SU-DHL-6 (cell line): ENCODE data around the gene HOXA11.

Experiments
- H2AFZ ChIP-seq: fragments of 200-600 bp; sonication (generic); 2 replicates; pipeline ENCODE4 v1.6.1; 2014; ENCODE audit warnings: low read depth, mild to moderate bottlenecking, moderate library complexity, mixed read lengths, antibody characterized with exemption, low read length; ENCODE audit not compliant: severe bottlenecking
- H3F3A ChIP-seq: fragments of 200-600 bp; shearing (Covaris generic); 2 replicates; pipeline ENCODE4 v1.6.0; 2016; ENCODE audit warnings: antibody characterized with exemption, mild to moderate bottlenecking; ENCODE audit not compliant: insufficient read depth
- H3K27ac ChIP-seq: fragments of 200-600 bp; sonication (generic); 2 replicates; pipeline ENCODE4 v1.5.1; 2016; ENCODE audit warnings: low read depth, mild to moderate bottlenecking, low read length, moderate library complexity, mixed read lengths
- H3K27me3 ChIP-seq: fragments of 200-600 bp; sonication (generic), shearing (Covaris generic); 2 replicates; pipeline ENCODE4 v1.6.0; 2014; ENCODE audit warnings: mild to moderate bottlenecking, low read length
- H3K36me3 ChIP-seq: fragments of 200-600 bp; sonication (generic); 2 replicates; pipeline ENCODE4 v1.6.1; 2014; ENCODE audit warnings: mild to moderate bottlenecking, low read length, mixed read lengths
- H3K4me2 ChIP-seq: fragments of 300-600, 200-600 bp; shearing (Covaris generic), sonication (generic); 2 replicates; pipeline ENCODE4 v1.6.0; 2014; ENCODE audit warnings: low read length, low read depth, mild to moderate bottlenecking; ENCODE audit not compliant: poor library complexity, severe bottlenecking
- H3K4me3 ChIP-seq: fragments of 200-600 bp; sonication (generic); 2 replicates; pipeline ENCODE4 v1.5.1; 2014; ENCODE audit warnings: antibody characterized with exemption, low read length, mild to moderate bottlenecking, mixed read lengths; ENCODE audit not compliant: insufficient read depth, poor library complexity, severe bottlenecking
- H3K79me2 ChIP-seq: fragments of 200-600 bp; sonication (generic); 2 replicates; pipeline ENCODE4 v1.6.1; 2014; ENCODE audit warnings: mild to moderate bottlenecking, low read length, moderate library complexity; ENCODE audit not compliant: insufficient read depth
- H3K9ac ChIP-seq: fragments of 200-600 bp; sonication (generic); 2 replicates; pipeline ENCODE4 v1.7.0; 2014; ENCODE audit warnings: mild to moderate bottlenecking, low read length
- H3K9me2 ChIP-seq: fragments of 200-600 bp; sonication (generic); replicated peaks from 2 replicates; pipeline ENCODE4 v1.6.1; 2014; ENCODE audit warnings: low read length; ENCODE audit not compliant: insufficient read depth
- H3K9me3 ChIP-seq: fragments of 200-600 bp; sonication (generic); 2 replicates; pipeline ENCODE4 v1.6.1; 2014; ENCODE audit warnings: low read length, mixed read lengths; ENCODE audit not compliant: insufficient read depth
- H4K20me1 ChIP-seq: fragments of 200-600 bp; sonication (generic); 2 replicates; pipeline ENCODE4 v1.6.1; 2014; ENCODE audit warnings: low read depth, mild to moderate bottlenecking, antibody characterized with exemption, low read length, moderate library complexity, mixed read lengths
- CTCF ChIP-seq: fragments of 200-600 bp; sonication (generic); IDR thresholded peaks from one replicate; pipeline ENCODE4 v1.5.1; 2017; ENCODE audit warnings: antibody characterized with exemption, mild to moderate bottlenecking, low read length, moderate library complexity; ENCODE audit not compliant: insufficient read depth, poor library complexity, severe bottlenecking
- EZH2phosphoT487 ChIP-seq: fragments of 200-600 bp; sonication (generic), shearing (Covaris generic); conservative IDR thresholded peaks from 2 replicates; pipeline ENCODE4 v1.6.1; 2018; ENCODE audit warnings: mild to moderate bottlenecking, antibody characterized with exemption, low read length, moderate library complexity, mixed read lengths

Gene HOXA11

GRCh38 chr7:27203365-27203953 is 18.4 kb upstream of the HOXA11 start:
- no peaks in the 10 kb centered on the region for H3K9me3 ChIP-seq
- no peak overlapping the region for H2AFZ ChIP-seq
- no peak overlapping the region for H3K4me2 ChIP-seq
- H3K27ac ChIP-seq = no peak overlapping the region
- TF ChIP-seq CTCF = no peak
- TF ChIP-seq EZH2phosphoT487 = no peak
- H3K9me2 ChIP-seq = no peaks in the 10 kb centered on the region
- H3K79me2 ChIP-seq = no peaks in the 10 kb centered on the region
- no peaks in the 10 kb centered on the region for H3F3A ChIP-seq
- H3K9ac ChIP-seq = no peak overlapping the region
- H3K4me3 ChIP-seq = no peak overlapping the region
- H3K27me3 ChIP-seq = no peaks in the 10 kb centered on the region
- no peaks in the 10 kb centered on the region for H4K20me1 ChIP-seq
- H3K36me3 ChIP-seq = no peaks in the 10 kb centered on the region

GRCh38 chr7:27202862-27203134 is 17.8 kb upstream of the HOXA11 start:
- H3K4me2 ChIP-seq = no peak overlapping the region
- H3K9me2 ChIP-seq = no peaks in the 10 kb centered on the region
- no peaks in the 10 kb centered on the region for H3F3A ChIP-seq
- H3K4me3 ChIP-seq = no peak overlapping the region
- no peaks in the 10 kb centered on the region for H3K9me3 ChIP-seq
- H3K79me2 ChIP-seq = no peaks in the 10 kb centered on the region
- H2AFZ ChIP-seq = no peak overlapping the region
- TF ChIP-seq CTCF = no peak
- no peak for TF ChIP-seq EZH2phosphoT487
- no peaks in the 10 kb centered on the region for H3K36me3 ChIP-seq
- H3K27me3 ChIP-seq = no peaks in the 10 kb centered on the region
- no peak overlapping the region for H3K27ac ChIP-seq
- H3K9ac ChIP-seq = no peak overlapping the region
- no peaks in the 10 kb centered on the region for H4K20me1 ChIP-seq

GRCh38 chr7:27202018-27202861 is 17.2 kb upstream of the HOXA11 start:
- no peaks in the 10 kb centered on the region for H3K79me2 ChIP-seq
- H3K27me3 ChIP-seq = no peaks in the 10 kb centered on the region
- no peak overlapping the region for H3K4me2 ChIP-seq

More at GRCh38 chr7:27202018-27202861, 17.2 kb upstream of the HOXA11 start:
- TF ChIP-seq CTCF (no peak), EZH2phosphoT487 (no peak)
- Histone ChIP-seq H3K9ac (no peak overlapping the region), H3K4me3 (no peak overlapping the region), H4K20me1 (no peaks in the 10 kb centered on the region), H2AFZ (no peak overlapping the region), H3K36me3 (no peaks in the 10 kb centered on the region), H3F3A (no peaks in the 10 kb centered on the region), H3K27ac (no peak overlapping the region), H3K9me3 (no peaks in the 10 kb centered on the region), H3K9me2 (no peaks in the 10 kb centered on the region)
